CD4-positive, alpha-beta memory T cell (primary cell): ENCODE data around the gene CEACAM21. TPM values are rescaled to one million over a fixed set of nuclear protein-coding genes. Genes with fewer than 3 reads are reported as not detected.

ENCODE experiments used
- CTCF ChIA-PET: fragments of 350-600 bp; sonication (Branson Sonifier 250); formaldehyde crosslinking; loops from one replicate; lab custom pipeline; 2021; ENCODE audit warnings: inconsistent platforms; ENCODE audit not compliant: partially characterized antibody; lab: Charles Lee
- POLR2A ChIA-PET: fragments of 350-600 bp; sonication (Branson Sonifier 250); formaldehyde crosslinking; loops from one replicate; lab custom pipeline; 2021; ENCODE audit not compliant: partially characterized antibody; lab: Charles Lee
- DNase-seq, 5 donors: peaks; one replicate each; pipeline versions ENCODE4 v3.0.0 to v3.0.0-alpha.2; 2020 to 2022; ENCODE audit warnings: mixed read lengths in 1 of 5
- H3K27ac ChIP-seq: one replicate; pipeline ENCODE4 v1.7.0; 2013; ENCODE audit warnings: low read depth, low read length
- H3K27me3 ChIP-seq: 2 replicates; pipeline ENCODE4 v1.7.0; 2013; ENCODE audit warnings: mild to moderate bottlenecking, low read length, moderate library complexity; ENCODE audit not compliant: insufficient read depth
- H3K36me3 ChIP-seq: 2 replicates; pipeline ENCODE4 v1.7.0; 2013; ENCODE audit warnings: mild to moderate bottlenecking, low read length, moderate library complexity; ENCODE audit not compliant: insufficient read depth
- H3K4me1 ChIP-seq: 2 replicates; pipeline ENCODE4 v1.7.0; 2013; ENCODE audit warnings: mild to moderate bottlenecking, low read length, moderate library complexity; ENCODE audit not compliant: insufficient read depth
- H3K4me3 ChIP-seq, 2 donors: one replicate each; pipeline ENCODE4 v1.7.0; 2013; ENCODE audit warnings: low read length in 2 of 2, mild to moderate bottlenecking in 1 of 2
- H3K9me3 ChIP-seq, 2 donors: one replicate each; pipeline ENCODE4 v1.7.0; 2013; ENCODE audit warnings: low read length in 2 of 2, control low read depth in 1 of 2; ENCODE audit not compliant: control insufficient read depth in 1 of 2
- H3K27ac Mint-ChIP-seq, 7 donors: one replicate each; pipeline ENCODE4 v1.8.0; 2020 to 2021; ENCODE audit warnings: mixed read lengths in 7 of 7, mild to moderate bottlenecking in 6 of 7, inconsistent platforms in 3 of 7, moderate library complexity in 3 of 7
- H3K27me3 Mint-ChIP-seq, 2 donors: one replicate each; pipeline ENCODE4 v1.8.0; 2020 to 2021; ENCODE audit warnings: mixed read lengths in 2 of 2
- H3K36me3 Mint-ChIP-seq, 2 donors: one replicate each; pipeline ENCODE4 v1.8.0; 2020 to 2021; ENCODE audit warnings: mixed read lengths in 2 of 2, inconsistent platforms in 1 of 2, mild to moderate bottlenecking in 1 of 2
- H3K4me1 Mint-ChIP-seq, 4 donors: one replicate each; pipeline ENCODE4 v1.8.0; 2020 to 2021; ENCODE audit warnings: mixed read lengths in 4 of 4, mild to moderate bottlenecking in 1 of 4
- H3K4me3 Mint-ChIP-seq, 8 donors: one replicate each; pipeline ENCODE4 v1.8.0; 2020 to 2021; ENCODE audit warnings: mixed read lengths in 8 of 8, mild to moderate bottlenecking in 7 of 8, moderate library complexity in 6 of 8, inconsistent platforms in 3 of 8
- H3K9me3 Mint-ChIP-seq, 8 donors: one replicate each; pipeline ENCODE4 v1.8.0; 2020 to 2021; ENCODE audit warnings: mixed read lengths in 8 of 8, mild to moderate bottlenecking in 5 of 8, inconsistent platforms in 3 of 8, moderate library complexity in 1 of 8
- intact Hi-C: fragments of 100-400 bp; cut with micrococcal nuclease; formaldehyde crosslinking; loops from one replicate; pipeline ENCODE4 v1.15.1; 2023
- polyA plus RNA-seq, 2 donors: library from polyadenylated mRNA; unstranded; fragments of 300-500 nt; fragmentation: Illumina TruSeq; gene quantifications; one replicate each; pipeline ENCODE4 v1.2.3, GENCODE V29; 2021
- total RNA-seq, 2 experiments: library from RNA; stranded (reverse); gene quantifications; one replicate each; pipeline ENCODE4 v1.2.3, GENCODE V29; 2021

Gene CEACAM21
- total RNA-seq = 10 to 100 TPM; 42.8 to 48.7 TPM
- polyA plus RNA-seq = 10 to 100 TPM; 60.4 to 61.2 TPM

DNA sequence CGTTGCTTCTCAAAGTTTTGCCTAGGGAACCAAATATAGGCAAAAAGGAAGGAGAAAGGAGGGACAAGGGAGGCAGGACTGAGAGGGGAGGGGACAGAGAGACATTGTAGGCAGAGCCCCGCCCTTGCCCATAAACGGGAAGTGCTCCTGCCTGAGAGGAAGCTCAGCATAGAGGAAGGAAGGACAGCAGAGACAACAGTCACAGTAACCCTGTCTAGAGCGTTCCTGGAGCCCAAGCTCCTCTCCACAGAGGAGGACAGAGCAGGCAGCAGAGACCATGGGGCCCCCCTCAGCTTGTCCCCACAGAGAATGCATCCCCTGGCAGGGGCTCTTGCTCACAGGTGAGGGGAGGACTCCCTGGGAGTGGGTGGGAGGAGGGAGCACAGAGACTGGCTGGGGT, at the start of gene CEACAM21:
CEACAM21 (plus strand) TSS at position 169 of the 400 bp plus-strand sequence; CDS start at position 278, 109 bp downstream.
- Histone ChIP-seq H3K9me3 (no peaks in the 10 kb centered on the region), H3K4me3 (peak within 1 kb of the TSS in 1 of 2 donors; percentile 35), H3K27ac (peak within 1 kb of the TSS; percentile 8), H3K27me3 (no peaks in the 10 kb centered on the region), H3K4me1 (peaks cover 22% of the 10 kb centered on the region), H3K36me3 (peaks cover 30% of the 10 kb centered on the region)
- H3K36me3 Mint-ChIP-seq = peaks cover 40 to 63% of the 10 kb centered on the region in 2 donors
- H3K4me1 Mint-ChIP-seq = peaks cover 21 to 36% (median 28%) of the 10 kb centered on the region in 4 donors
- intact Hi-C loops = loop anchor here (1.0 kb wide), 1 partner anchor 21 kb away; no protein-coding TSS in a partner anchor
- H3K27ac Mint-ChIP-seq = peak within 1 kb of the TSS; percentile 73 to 91 (median 84)
- H3K9me3 Mint-ChIP-seq = peaks cover 0 to 3% (median 0%) of the 10 kb centered on the region in 8 donors
- peak within 1 kb of the TSS; percentile 54 to 83 (median 68) for H3K4me3 Mint-ChIP-seq
- no peaks in the 10 kb centered on the region for H3K27me3 Mint-ChIP-seq
- ChIA-PET POLR2A (interaction anchor here (1.0 to 2.2 kb wide), 8 partner anchors 13 to 747 kb away, joined by 3 to 13 read pairs (median 6); no protein-coding TSS in a partner anchor), CTCF (interaction anchor here (0.9 to 2.4 kb wide), 7 partner anchors 12 to 126 kb away, joined by 3 to 11 read pairs (median 5); no protein-coding TSS in a partner anchor)
- DNase-seq = peak in 1 of 5 donors; percentile 59

DNA sequence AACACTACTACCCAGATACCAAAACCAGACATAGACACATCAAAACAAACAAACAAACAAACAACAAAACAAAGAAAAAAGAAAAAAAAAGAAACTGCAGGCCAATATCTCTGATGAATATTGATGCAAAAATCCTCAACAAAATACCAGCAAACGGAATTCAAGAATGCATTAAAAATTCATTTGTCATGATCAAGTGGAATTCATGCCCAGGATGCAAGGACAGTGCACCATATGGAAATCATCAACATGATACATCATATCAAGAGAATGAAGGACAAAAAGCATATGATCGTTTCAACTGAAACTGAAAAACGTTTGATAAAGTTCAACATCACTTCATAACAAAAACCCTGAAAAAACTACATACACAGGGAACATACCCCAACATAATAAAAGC, 48.9 kb upstream of the CEACAM21 start:
- no peak for DNase-seq
- H3K27me3 ChIP-seq = no peaks in the 10 kb centered on the region
- intact Hi-C loops = no loop called here
- ChIA-PET POLR2A (interaction anchor here (1.1 kb wide), 1 partner anchor 43 kb away, joined by 3 read pairs; no protein-coding TSS in a partner anchor), CTCF (interaction anchor here (1.0 kb wide), 1 partner anchor 78 kb away, joined by 3 read pairs; no protein-coding TSS in a partner anchor)
- peaks cover 24% of the 10 kb centered on the region for H3K4me1 ChIP-seq
- Mint-ChIP-seq H3K4me3 (no peak overlapping the region), H3K27me3 (peaks cover 4 to 5% of the 10 kb centered on the region in 2 donors), H3K4me1 (peaks cover 21 to 46% (median 31%) of the 10 kb centered on the region in 4 donors), H3K36me3 (peaks cover 0 to 2% of the 10 kb centered on the region in 2 donors), H3K9me3 (peaks cover 0 to 21% (median 3%) of the 10 kb centered on the region in 8 donors), H3K27ac (no peak overlapping the region)
- H3K4me3 ChIP-seq = no peak overlapping the region
- no peak overlapping the region for H3K27ac ChIP-seq
- no peaks in the 10 kb centered on the region for H3K9me3 ChIP-seq
- no peaks in the 10 kb centered on the region for H3K36me3 ChIP-seq

DNA sequence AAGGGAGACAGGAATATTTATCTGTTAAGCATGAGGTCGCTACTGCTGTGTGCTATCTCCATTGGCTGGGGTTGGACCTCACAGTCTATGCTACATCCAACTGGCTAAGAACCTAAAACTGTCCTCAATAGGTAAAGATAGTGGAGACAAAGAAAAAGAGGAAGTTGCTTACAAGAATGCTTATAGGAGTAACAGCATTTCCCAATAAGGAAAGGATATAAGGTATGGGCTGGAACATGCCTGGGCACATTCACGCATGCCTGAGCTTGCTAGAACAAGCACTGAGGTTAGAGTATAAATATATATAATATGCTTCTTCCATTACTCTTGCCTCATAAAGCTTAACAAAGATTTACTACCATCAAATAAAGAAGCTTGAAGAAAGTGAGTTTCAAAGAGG, 47.9 kb upstream of the CEACAM21 start:
- ChIA-PET POLR2A (interaction anchor here (1.1 to 2.0 kb wide), 3 partner anchors 27 to 42 kb away, joined by 3 to 8 read pairs (median 3); no protein-coding TSS in a partner anchor), CTCF (interaction anchor here (1.0 to 22.6 kb wide), 2 partner anchors 37 to 79 kb away, joined by 3 to 561 read pairs; no protein-coding TSS in a partner anchor)
- H3K4me1 Mint-ChIP-seq = peaks cover 17 to 42% (median 29%) of the 10 kb centered on the region in 4 donors
- Histone ChIP-seq H3K36me3 (no peaks in the 10 kb centered on the region), H3K9me3 (no peaks in the 10 kb centered on the region), H3K4me3 (no peak overlapping the region), H3K27me3 (no peaks in the 10 kb centered on the region), H3K4me1 (peaks cover 28% of the 10 kb centered on the region), H3K27ac (no peak overlapping the region)
- DNase-seq = no peak
- H3K27ac Mint-ChIP-seq = no peak overlapping the region
- peaks cover 4 to 5% of the 10 kb centered on the region in 2 donors for H3K27me3 Mint-ChIP-seq
- no peak overlapping the region for H3K4me3 Mint-ChIP-seq
- peaks cover 0 to 2% of the 10 kb centered on the region in 2 donors for H3K36me3 Mint-ChIP-seq
- peaks cover 0 to 21% (median 5%) of the 10 kb centered on the region in 8 donors for H3K9me3 Mint-ChIP-seq
- intact Hi-C loops = no loop called here

DNA sequence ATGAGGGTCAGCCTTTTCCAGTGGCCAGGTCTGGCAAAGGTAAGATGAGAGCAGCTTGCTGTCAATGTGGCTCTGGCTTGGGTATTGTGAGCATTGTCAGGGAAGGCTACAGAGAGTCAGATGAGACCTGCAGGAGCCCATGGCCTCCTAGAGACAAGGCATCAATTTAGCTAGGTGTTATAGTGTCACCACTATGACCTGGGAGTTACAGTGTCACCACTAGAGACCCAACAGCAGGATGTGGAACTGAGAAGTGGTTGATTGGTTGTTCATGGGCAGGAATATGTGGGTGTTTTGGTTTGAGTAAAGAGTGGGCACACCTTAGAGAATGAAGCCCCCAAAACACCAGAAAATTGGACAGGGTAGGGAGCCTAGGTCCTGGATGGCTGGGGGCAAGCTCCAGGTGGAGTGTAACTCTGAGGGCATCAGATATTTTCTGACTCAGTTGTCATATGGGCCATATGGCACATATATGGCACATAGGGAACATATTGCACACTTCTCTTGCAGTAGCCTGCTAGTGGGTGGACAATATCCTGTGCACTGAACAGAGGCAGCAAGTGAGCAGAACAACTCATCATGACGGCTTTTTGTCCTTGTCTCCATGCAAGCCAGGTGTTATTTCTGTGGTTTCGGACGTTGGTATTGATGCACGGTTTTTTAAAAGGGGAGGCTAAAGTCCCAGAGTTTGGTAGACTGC, 46.3 kb upstream of the CEACAM21 start:
- Histone ChIP-seq H3K4me1 (peaks cover 43% of the 10 kb centered on the region), H3K27ac (no peak overlapping the region)

DNA sequence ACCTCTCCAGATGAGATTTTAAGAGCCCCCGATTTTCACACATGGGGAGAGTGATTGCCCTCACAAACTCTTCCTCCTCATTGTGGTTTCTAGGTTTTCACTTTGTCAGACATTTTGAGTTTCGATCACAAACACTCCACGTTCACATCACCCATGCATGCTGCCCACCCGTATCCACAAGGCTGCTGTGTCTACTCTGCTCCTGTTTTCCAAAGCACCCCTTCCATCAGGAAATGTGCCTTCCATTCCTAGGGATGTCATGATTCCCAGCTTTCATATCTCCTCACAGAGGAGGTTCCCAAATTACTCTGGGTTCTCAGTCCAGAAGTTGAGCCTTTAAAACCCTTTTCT, 45.8 kb upstream of the CEACAM21 start:
- intact Hi-C loops = loop anchor here (2.0 kb wide), 1 partner anchor 19 kb away; no protein-coding TSS in a partner anchor
- H3K4me1 Mint-ChIP-seq = peaks cover 31 to 55% (median 47%) of the 10 kb centered on the region in 4 donors
- POLR2A ChIA-PET = interaction anchor here (0.9 to 5.6 kb wide), 11 partner anchors 8 to 267 kb away, joined by 3 to 78 read pairs (median 12); partner anchors contain the start of genes CEACAM21, DMAC2 and HNRNPUL1

More for the DNA sequence above, 46.3 kb upstream of the CEACAM21 start:
- Histone ChIP-seq H3K4me3 (no peak overlapping the region), H3K9me3 (no peaks in the 10 kb centered on the region), H3K36me3 (no peaks in the 10 kb centered on the region), H3K27me3 (no peaks in the 10 kb centered on the region)
- H3K27me3 Mint-ChIP-seq = peaks cover 4 to 5% of the 10 kb centered on the region in 2 donors
- peaks cover 26 to 50% (median 41%) of the 10 kb centered on the region in 4 donors for H3K4me1 Mint-ChIP-seq
- peaks cover 0 to 21% (median 5%) of the 10 kb centered on the region in 8 donors for H3K9me3 Mint-ChIP-seq
- DNase-seq = no peak
- intact Hi-C loops = loop anchor here (2.0 kb wide), 1 partner anchor 19 kb away; no protein-coding TSS in a partner anchor
- ChIA-PET CTCF (interaction anchor here (3.2 to 22.6 kb wide), 2 partner anchors 35 to 80 kb away, joined by 18 to 561 read pairs; no protein-coding TSS in a partner anchor), POLR2A (interaction anchor here (0.9 to 5.6 kb wide), 10 partner anchors 8 to 266 kb away, joined by 5 to 78 read pairs (median 12); partner anchors contain the start of genes CEACAM21, DMAC2 and HNRNPUL1)
- peaks cover 0 to 2% of the 10 kb centered on the region in 2 donors for H3K36me3 Mint-ChIP-seq
- peak overlapping the region in 5 of 8 donors; percentile 1 to 60 (median 11) for H3K4me3 Mint-ChIP-seq
- peak overlapping the region in 4 of 7 donors; percentile 54 to 87 (median 70) for H3K27ac Mint-ChIP-seq

DNA sequence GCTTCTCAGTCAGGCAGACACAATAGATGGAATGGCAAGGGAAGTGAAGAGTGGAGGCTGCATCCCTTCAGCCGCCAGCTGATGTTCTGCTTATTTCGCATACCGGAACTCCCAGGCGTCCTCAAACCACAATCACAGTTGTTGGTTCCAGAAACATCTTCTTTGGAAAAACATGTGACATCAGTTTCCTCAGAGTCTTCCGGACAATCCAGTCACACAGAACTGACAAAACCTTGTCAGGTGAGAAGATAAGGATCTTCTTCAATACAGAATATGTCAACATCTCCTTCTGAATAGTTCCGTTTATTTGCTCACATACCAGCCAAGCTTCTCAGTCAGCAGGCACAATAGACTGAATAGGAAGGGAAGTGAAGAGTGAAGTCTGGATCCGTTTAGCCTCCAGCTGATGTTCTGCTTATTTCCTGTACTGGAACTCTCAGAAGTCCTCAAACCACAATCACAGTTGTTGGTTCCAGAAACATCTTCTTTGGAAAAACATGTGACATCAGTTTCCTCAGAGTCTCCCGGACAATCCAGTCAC, 45.1 kb upstream of the CEACAM21 start:
- Histone ChIP-seq H3K9me3 (no peaks in the 10 kb centered on the region), H3K4me1 (peaks cover 53% of the 10 kb centered on the region), H3K27ac (peak overlapping the region; percentile 53), H3K4me3 (peak overlapping the region in 1 of 2 donors; percentile 37), H3K36me3 (no peaks in the 10 kb centered on the region), H3K27me3 (no peaks in the 10 kb centered on the region)
- H3K4me1 Mint-ChIP-seq = peaks cover 33 to 60% (median 49%) of the 10 kb centered on the region in 4 donors
- CTCF ChIA-PET = interaction anchor here (0.9 to 22.6 kb wide), 5 partner anchors 11 to 81 kb away, joined by 3 to 561 read pairs (median 15); no protein-coding TSS in a partner anchor
- H3K4me3 Mint-ChIP-seq = peak overlapping the region; percentile 77 to 88 (median 86)
- DNase-seq = peak in 3 of 5 donors; percentile 34 to 46 (median 45)
- intact Hi-C loops = loop anchor here (2.0 kb wide), 1 partner anchor 18 kb away; no protein-coding TSS in a partner anchor
- peaks cover 0 to 21% (median 5%) of the 10 kb centered on the region in 8 donors for H3K9me3 Mint-ChIP-seq
- H3K27ac Mint-ChIP-seq = peak overlapping the region; percentile 82 to 98 (median 94)
- peaks cover 0 to 2% of the 10 kb centered on the region in 2 donors for H3K36me3 Mint-ChIP-seq
- peaks cover 4 to 5% of the 10 kb centered on the region in 2 donors for H3K27me3 Mint-ChIP-seq
- POLR2A ChIA-PET = interaction anchor here (0.6 to 5.6 kb wide), 18 partner anchors 9 to 268 kb away, joined by 3 to 78 read pairs (median 9); partner anchors contain the start of genes CEACAM21, DMAC2 and HNRNPUL1

More for the DNA sequence above, 45.8 kb upstream of the CEACAM21 start:
- H3K27ac ChIP-seq = no peak overlapping the region
- H3K9me3 Mint-ChIP-seq = peaks cover 0 to 21% (median 5%) of the 10 kb centered on the region in 8 donors
- peak overlapping the region in 7 of 8 donors; percentile 3 to 88 (median 60) for H3K4me3 Mint-ChIP-seq
- peaks cover 4 to 5% of the 10 kb centered on the region in 2 donors for H3K27me3 Mint-ChIP-seq
- no peaks in the 10 kb centered on the region for H3K27me3 ChIP-seq
- H3K9me3 ChIP-seq = no peaks in the 10 kb centered on the region
- H3K36me3 ChIP-seq = no peaks in the 10 kb centered on the region
- H3K4me3 ChIP-seq = no peak overlapping the region
- DNase-seq = no peak
- peaks cover 49% of the 10 kb centered on the region for H3K4me1 ChIP-seq
- peak overlapping the region in 4 of 7 donors; percentile 54 to 94 (median 74) for H3K27ac Mint-ChIP-seq
- CTCF ChIA-PET = interaction anchor here (3.0 to 22.6 kb wide), 3 partner anchors 12 to 81 kb away, joined by 15 to 561 read pairs (median 18); no protein-coding TSS in a partner anchor
- H3K36me3 Mint-ChIP-seq = peaks cover 0 to 2% of the 10 kb centered on the region in 2 donors
